Measurements from ENCODE around the gene DLL3. TPM values are rescaled to one million over a fixed set of nuclear protein-coding genes. Genes with fewer than 3 reads are reported as not detected.
"Not testable (repeated sequence)": the region's sequence is repeated elsewhere in the genome, so short reads cannot be mapped to it uniquely, and the experiment has no call there.

DLL3 gene, protein sequence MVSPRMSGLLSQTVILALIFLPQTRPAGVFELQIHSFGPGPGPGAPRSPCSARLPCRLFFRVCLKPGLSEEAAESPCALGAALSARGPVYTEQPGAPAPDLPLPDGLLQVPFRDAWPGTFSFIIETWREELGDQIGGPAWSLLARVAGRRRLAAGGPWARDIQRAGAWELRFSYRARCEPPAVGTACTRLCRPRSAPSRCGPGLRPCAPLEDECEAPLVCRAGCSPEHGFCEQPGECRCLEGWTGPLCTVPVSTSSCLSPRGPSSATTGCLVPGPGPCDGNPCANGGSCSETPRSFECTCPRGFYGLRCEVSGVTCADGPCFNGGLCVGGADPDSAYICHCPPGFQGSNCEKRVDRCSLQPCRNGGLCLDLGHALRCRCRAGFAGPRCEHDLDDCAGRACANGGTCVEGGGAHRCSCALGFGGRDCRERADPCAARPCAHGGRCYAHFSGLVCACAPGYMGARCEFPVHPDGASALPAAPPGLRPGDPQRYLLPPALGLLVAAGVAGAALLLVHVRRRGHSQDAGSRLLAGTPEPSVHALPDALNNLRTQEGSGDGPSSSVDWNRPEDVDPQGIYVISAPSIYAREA
- not detected for total RNA-seq

DNA sequence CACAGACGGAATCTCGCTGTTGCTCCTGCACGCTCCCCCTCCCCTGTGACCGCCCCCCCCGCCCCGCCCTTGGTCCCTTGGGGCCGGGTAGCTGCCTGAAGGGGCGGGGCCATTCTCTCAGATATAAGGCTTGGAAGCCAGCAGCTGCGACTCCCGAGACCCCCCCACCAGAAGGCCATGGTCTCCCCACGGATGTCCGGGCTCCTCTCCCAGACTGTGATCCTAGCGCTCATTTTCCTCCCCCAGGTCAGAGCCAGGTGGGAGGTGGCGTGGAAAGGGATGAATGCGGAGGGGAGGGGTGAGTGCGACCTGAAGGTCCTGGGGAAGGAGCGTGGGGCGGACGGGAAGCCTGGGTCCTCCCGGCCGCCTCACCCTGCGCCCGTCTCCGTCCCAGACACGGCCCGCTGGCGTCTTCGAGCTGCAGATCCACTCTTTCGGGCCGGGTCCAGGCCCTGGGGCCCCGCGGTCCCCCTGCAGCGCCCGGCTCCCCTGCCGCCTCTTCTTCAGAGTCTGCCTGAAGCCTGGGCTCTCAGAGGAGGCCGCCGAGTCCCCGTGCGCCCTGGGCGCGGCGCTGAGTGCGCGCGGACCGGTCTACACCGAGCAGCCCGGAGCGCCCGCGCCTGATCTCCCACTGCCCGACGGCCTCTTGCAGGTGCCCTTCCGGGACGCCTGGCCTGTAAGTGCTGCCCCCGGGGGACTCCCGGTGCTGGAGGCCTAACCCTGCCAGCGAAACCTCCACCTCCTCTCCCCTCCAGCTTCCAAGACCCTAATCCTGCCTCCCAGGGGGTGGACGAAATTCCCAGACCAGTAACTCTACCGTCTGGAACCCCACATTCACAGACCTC, at the start of gene DLL3:
Gene DLL3, plus strand, starts transcription at position 150 of the 845 bp plus-strand sequence. Its CDS starts 28 bp downstream, at position 178.
- no peak for DNase-seq

DNA sequence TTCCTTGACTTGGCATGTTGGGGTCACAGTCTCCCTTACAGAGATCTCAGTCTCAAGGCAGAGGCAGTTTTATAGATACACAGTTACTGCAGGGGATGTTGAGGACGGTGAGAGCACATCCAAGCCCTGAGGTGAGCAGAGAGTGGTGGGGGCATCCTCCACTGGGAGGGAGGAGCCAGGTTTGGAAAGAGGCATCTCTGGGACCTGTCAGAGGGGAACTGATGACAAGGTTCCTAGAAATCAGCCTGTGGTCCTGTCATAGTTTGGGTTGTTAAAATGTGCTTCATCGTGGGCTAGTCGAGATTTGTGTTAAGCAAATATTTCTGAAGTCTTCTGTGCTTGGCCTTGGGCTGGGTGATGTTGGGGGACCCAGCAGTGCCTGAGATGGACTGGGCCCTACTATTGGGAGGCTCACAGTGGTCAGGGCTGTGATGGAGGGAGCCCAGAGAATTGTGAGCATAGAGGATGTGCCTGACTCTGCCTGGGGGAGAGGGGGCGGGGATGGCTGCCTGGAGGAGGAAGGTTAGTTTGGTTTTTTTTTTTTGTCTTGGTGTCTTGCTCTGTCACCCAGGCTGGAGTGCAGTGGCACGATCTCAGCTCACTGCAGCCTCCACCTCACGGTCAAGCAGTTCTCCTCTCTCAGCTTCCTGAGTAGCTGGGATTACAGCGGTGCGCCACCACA, 49.5 kb upstream of the DLL3 start:
- no peak for DNase-seq

DNA sequence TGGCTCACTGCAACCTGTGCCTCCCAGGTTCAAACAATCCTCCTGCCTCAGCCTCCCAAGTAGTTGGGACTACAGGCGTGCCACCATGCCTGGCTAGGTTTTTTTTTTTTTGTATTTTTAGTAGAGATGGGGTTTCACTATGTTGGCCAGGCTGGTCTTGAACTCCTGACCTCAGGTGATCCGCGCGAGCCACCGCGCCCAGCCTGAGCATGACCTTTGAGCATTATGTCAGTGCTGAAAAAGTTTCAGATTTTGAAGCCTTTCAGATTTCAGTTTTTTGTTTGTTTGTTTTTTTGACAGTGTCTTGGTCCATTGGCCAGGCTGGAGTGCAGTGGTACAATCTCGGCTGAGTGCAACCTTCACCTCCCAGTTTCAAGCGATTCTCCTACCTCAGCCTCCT, 47.5 kb upstream of the DLL3 start:
- not testable (repeated sequence) for DNase-seq

DNA sequence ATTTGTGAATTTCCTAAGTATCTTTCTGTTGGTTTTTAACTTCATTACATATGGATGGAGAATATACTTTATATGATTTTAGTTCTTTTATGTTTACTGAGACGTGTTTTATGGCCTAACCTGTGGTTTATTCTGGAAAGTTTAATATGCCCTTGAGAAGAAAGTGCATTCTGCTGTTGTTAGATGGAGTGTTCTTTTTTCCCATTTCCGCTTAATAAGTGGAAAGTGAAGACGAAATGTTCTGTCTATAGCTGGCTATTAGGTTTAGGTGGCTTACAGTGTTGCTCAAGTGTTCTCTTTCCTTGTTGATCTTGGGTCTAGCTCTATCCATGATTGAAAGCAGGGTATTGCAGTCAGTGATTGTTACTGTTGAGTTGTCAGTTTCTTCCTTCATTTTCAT, 35.3 kb upstream of the DLL3 start:
- no peak for DNase-seq

DNA sequence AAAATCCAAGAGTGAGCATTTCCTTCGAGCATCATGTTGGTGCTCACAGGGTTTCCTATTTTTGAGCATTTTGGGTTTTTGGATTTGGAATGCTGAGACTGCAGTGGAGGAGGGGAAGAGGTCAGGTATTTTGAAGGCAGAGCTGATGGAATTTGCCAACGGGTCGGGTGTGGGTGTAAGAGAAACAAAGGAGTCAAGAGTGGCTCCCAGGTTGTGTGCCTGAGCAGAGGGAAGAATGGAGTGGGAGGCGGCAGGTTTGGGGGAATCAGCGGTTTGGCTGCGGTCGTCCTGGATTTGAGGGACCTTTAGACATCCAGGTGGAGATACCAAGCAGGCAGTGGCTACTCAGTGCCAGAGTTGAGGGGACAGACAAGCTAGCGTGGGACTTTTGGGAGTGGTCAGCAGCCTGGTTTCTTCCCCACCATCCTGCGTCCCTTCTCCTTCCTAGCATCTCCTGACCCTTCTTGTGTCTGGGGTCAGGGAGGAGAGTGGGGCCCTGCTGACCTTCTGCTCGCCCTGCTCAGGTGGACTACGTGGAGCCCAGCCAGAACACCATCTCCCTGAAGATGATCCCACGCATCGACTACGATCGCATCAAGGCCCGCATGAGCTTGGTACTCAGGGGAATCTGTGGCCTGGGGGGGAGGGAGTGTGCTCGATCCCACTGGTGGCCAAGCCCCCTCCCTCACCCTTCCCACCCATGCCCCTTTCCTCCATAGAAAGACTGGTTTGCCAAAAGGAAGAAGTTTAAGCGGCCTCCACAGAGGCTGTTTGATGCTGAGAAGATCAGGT, 32.6 kb upstream of the DLL3 start:
- DNase-seq, result no peak

DNA sequence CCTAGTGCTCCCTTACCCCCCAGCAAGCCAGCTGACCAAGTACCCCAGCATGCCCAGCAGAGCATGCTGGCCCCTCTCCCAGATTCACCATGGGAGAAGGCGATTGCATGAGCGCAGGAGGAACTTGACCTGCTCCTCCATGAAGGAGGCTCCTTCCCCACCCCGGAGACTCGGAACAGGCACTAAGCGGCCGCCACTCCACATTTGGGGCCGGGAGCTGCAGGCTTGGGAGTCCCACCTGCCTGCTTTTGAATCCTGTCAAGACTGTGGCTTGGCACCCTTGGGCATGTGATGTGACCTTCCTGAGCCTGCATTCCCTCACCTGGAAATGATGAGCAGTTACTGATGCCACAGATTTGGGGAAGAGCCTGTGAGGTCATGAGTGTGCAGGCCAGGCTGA, 30.8 kb upstream of the DLL3 start:
- DNase-seq, result no peak

DNA sequence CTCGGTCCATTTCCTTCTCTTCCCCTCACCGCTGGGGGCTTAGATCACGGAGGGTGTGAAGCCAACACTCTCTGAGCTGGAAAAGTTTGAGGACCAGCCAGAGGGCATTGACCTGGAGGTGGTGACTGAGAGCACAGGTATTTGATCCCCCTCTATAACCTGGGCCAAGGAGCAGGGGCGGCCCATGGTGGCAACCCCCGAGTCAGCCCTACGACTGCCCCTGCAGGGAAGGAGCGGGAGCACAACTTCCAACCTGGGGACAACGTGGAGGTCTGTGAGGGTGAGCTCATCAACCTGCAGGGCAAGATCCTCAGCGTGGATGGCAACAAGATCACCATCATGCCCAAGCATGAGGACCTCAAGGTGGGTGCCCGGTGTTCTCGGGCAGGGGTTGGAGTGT, 29.7 kb upstream of the DLL3 start:
- DNase-seq, result no peak

DNA sequence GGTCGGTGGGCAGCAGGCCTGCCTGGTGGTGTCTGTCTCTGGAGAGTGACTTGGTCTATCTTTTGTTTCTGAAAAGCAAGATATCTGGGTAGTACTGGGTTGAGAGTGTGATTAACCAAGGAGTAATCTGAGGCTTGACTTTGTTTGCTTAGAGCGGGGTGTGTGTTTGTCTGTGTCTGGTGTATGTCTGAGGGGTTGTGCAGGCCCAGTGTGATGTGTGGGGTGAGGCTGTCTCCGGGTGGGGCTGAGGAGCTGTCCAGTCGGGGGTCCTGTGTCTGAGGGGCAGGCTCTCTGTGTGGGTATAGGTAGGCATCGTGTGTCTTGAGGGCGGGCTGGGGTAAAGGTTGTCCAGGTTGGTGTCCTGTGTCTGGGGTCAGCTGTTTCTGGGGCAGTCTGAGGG, 29.2 kb upstream of the DLL3 start:
- no peak for DNase-seq

DNA sequence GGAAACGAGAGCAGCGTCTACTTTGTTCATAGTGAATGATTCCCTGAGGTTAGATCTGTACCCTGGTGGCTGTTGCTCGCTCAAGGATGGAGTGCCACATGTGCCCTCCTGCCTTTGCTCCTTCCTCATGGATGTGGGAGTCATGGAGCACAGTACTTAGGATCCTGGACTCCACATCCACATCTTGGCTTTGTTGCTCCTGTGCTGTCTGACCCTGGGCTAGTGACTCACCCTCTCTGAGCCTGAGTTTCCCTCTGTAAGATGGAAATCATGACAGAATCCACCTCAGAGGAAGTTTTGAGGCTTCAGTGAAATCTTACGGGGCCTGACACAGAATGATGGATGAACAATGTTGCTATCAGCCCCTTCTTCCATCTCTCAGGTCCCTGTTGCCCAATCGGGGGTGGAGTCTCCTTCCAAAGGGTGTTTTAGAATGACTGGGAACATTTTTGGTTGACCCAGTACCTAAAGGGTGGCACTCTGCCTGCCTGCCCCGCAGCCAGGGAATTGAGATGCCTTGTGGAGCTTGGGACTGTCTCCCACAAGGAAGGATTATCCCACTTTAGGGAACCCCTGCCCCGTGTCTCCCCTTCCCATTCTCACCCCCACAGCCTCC, 27.9 kb upstream of the DLL3 start:
- no peak for DNase-seq

DNA sequence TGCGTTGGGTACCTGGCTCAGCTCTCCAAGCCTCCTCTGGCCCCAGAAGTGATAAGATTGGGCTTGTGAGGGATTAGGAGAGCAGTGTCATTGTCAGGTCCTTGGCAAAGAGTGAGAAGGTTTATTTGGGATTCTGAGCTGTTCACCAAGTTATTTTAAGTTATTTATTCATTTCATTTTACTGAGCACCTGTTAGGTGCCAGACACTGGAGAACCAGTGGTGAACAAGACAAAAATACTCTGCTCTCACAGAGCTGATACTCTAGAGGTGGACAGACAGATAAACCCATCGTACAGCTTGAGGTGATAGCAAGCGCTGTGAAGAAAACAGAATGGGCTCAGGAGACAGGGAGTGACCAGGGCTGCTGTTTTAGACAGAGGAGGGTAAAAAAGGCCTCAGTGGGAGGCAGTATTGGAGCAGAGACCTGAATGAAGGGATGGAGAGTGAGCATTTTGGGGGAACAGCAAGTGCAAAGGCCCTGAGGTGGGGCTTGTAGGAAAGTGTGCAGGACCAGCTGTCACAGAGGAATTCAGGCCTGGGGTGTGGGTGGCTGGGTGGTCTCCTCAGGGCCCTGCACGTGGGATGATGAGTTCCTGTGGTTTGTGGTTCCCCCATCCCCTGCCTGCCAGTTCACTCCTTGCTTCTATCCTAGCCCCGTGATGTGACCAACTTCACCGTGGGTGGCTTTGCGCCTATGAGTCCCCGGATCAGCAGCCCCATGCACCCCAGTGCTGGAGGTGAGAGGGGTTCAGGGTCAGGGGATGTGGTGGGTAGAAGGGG, 26.8 kb upstream of the DLL3 start:
- no peak for DNase-seq

DNA sequence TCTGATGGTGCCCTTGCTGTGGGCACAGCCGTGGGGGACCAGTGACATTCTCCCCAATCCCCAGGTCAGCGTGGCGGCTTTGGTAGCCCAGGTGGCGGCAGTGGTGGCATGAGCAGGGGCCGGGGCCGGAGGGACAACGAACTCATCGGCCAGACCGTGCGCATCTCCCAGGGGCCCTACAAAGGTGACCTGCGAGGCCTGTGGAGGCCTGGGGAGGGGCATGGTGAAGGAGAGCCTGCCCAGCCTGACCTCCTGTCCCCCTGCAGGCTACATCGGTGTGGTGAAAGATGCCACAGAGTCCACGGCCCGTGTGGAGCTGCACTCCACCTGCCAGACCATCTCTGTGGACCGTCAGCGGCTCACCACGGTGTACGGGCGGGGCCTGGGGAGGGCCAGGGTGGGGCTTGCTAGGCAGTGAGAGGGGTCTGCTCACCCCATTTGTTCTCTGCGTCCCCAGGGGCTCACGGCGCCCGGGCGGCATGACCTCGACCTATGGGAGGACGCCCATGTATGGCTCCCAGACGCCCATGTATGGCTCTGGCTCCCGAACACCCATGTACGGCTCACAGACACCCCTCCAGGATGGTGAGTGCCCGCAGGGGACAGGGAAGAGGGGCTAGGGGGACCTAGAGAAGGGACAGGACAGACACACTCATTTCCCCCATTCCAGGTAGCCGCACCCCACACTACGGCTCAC, 25.9 kb upstream of the DLL3 start:
- no peak for DNase-seq

DNA sequence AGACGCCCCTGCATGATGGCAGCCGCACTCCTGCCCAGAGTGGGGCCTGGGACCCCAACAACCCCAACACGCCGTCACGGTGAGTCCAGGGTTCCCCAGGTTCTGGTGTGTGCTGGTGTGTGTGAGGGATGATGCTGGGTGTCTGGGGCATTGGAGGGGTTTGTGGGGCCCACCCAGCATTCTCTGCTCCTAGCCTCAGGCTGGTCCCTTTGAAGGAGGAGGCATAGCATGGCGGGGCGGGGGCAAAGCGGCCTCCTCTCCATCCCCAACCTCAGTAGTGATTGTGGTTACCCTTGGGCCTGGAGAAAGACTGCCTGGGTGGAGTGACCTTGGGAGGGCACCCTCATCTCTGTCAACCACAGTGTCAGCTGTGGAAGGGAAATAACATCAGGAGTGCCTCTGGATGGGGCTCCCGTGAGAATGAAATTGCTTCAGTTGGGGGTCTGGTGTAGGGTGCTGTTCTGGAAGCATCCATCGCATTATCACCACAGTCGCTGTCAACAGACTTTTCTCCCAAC, 25.2 kb upstream of the DLL3 start:
- DNase-seq, result no peak

DNA sequence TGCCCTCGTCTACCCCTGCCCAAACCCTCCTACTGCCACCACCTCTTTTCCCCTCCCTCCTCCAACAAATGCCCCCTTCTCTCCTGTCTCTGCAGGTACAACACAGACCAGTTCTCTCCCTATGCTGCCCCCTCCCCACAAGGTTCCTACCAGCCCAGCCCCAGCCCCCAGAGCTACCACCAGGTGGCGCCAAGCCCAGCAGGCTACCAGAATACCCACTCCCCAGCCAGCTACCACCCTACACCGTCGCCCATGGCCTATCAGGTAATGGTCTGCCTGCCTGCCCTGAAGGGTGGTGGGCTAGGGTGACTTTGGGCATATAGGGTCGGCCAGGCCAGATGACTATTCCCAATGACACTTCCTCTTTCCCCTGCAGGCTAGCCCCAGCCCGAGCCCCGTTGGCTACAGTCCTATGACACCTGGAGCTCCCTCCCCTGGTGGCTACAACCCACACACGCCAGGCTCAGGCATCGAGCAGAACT, 24.6 kb upstream of the DLL3 start:
- peak; percentile 67 for DNase-seq

DNA sequence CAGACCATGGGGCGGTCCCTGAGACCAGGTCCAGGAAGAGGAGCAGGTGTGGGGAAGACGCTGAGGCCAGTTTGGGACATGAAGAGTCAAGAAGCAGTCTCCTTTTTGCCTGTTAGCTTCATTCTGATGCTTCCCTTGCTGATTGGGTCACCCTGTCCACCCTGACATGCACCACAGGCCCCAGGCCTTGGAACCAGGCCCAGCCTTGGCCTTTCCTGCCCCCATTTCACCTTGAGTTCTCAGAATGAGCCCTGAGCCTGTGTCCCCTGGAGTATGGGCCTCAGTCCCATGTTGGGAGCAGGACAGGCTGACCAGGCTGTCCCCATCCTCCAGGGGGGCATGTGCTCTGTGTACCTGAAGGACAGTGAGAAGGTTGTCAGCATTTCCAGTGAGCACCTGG, 23.0 kb upstream of the DLL3 start:
- no peak for DNase-seq

DNA sequence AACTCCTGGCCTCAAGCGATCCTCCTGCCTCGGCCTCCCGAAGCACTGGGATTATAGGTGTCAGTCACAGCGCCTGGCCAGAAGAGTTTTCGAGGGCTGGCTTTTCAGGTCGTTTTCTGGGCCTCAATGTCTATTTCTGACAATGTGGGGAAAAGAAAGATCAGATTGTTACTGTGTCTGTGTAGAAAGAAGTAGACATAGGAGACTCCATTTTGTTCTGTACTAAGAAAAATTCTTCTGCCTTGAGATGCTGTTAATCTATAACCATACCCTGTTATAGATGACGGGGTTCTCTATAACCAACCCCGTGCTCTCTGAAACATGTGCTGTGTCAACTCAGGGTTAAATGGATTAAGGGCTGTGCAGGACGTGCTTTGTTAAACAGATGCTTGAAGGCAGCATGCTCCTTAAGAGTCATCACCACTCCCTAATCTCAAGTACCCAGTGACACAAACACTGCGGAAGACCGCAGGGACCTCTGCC, 19.4 kb upstream of the DLL3 start:
- peak; percentile 27 for DNase-seq

DNA sequence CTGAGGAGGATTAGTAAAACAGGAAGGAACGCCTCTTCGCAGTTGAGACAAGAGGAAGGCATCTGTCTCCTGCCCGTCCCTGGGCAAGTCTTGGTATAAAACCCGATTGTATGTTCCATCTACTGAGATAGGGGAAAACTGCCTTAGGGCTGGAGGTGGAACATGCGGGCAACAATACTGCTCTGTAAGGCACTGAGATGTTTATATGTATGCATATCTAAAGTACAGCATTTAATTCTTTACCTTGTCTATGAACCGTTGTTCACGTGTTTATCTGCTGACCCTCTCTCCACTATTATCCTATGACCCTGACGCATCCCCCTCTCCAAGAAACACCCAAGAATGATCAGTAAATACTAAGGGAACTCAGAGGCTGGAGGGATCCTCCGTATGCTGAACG, 18.8 kb upstream of the DLL3 start:
- DNase-seq, result peak; percentile 4

DNA sequence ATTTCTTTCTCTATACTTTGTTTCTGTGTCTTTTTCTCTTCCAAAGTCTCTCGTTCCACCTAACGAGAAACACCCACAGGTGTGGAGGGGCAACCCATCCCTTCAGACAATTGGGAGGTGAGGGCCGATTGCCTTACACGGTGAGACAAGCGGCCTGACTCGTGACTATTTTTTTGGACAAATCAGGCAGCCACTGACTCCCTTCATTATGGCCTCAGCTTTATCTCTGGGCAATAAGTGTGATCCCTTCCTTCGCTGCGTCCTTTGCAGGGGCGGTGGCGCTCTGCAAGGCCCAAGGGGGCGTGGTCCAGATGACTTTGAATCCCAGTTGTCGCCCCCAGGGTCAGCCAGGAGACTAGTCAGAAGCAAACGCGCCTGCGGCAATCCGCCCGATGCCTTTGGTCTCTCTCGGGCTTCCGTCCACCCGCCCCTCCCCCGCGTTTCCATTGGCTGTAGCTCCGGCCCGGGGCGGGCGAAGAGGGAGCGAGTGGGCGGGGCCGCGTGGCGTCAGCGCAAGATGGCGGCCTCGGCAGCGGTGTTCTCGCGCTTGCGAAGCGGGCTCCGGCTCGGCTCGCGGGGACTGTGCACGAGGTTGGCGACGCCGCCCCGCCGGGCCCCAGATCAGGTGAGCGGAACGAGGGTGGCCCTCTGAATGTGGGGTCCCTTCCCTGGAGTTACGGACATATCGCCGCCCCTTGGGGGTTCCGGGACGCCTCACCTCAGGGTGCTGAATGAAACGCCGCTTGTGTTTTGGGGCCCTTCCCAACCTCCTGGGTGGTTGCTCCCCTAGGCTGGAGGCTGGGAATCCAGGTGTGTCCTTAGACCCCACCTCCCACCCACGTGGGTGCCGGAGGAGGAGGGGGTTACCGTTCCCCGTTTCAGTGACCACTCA, 18.2 kb upstream of the DLL3 start, which contains the start of gene TIMM50:
Gene TIMM50, plus strand, starts transcription at position 502 of the 892 bp plus-strand sequence. Its CDS starts 16 bp downstream, at position 518.
- peak; percentile 98 for DNase-seq

DNA sequence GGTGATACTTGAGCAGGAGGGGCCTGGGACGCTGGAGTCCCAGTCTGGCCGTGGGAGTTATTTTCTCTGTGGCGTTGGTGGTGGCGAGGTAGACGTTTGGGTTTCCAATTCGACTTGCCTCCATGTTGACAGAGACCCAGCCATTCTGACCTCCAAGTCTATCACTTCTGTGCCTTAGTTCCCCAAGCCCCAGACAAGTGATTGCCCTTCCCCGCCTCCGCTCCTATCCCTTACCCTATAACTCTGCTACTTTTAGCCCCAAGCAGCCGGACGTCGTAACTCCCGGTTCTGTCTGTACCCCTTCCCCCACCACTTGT, 17.6 kb upstream of the DLL3 start:
- no peak for DNase-seq

All from tongue (tissue), 2 donors.